Right lobe of liver (tissue), 6 donors: ENCODE data around the gene AGR2. TPM values are rescaled to one million over a fixed set of nuclear protein-coding genes. Genes with fewer than 3 reads are reported as not detected.

Source experiments
- ATAC-seq, 4 donors: fragments of 200-7000 bp; cut with Tn5 transposase; one replicate each; pipeline ENCODE4 v1.9.1; 2020; ENCODE audit warnings: mild to moderate bottlenecking in 4 of 4, moderate library complexity in 4 of 4
- DNase-seq, 3 donors: peaks; one replicate each; pipeline ENCODE4 v3.0.0-alpha.2; 2020
- H3K27ac ChIP-seq, 3 donors: fragments of 200-600 bp; one replicate each; pipeline ENCODE4 v1.8.0; 2022
- H3K27me3 ChIP-seq, 2 donors: fragments of 200-600 bp; one replicate each; pipeline ENCODE4 v1.8.0; 2022
- H3K36me3 ChIP-seq, 4 donors: fragments of 200-600 bp; sonication (generic) in 1 of 4; one replicate each; pipeline versions ENCODE4 v1.5.1 to v1.8.0; 2017 to 2022; ENCODE audit warnings: control low read depth in 1 of 4
- H3K4me1 ChIP-seq, 4 donors: fragments of 200-600 bp; sonication (generic) in 1 of 4; one replicate each; pipeline versions ENCODE4 v1.5.1 to v1.8.0; 2017 to 2022; ENCODE audit warnings: control low read depth in 1 of 4
- H3K4me3 ChIP-seq, 3 donors: fragments of 200-600 bp; one replicate each; pipeline ENCODE4 v1.8.0; 2022
- H3K9me3 ChIP-seq, 4 donors: fragments of 200-600 bp; sonication (generic) in 1 of 4; one replicate each; pipeline versions ENCODE4 v1.5.1 to v1.8.0; 2017 to 2022; ENCODE audit warnings: control low read depth in 1 of 4
- CTCF ChIP-seq, 4 donors: fragments of 200-600 bp in 3 of 4; fragments of 450-650 bp in 1 of 4; IDR thresholded peaks; one replicate each; pipeline versions ENCODE4 v1.5.1 to v1.8.0; 2016 to 2022; ENCODE audit warnings: antibody characterized with exemption in 4 of 4, mild to moderate bottlenecking in 2 of 4
- POLR2A ChIP-seq: fragments of 450-650 bp; IDR thresholded peaks from one replicate; pipeline ENCODE4 v1.6.1; 2017; ENCODE audit warnings: antibody characterized with exemption, mild to moderate bottlenecking
- WGBS: methylation state at CpG from one replicate; pipeline ENCODE4 v1.1.6; 2018; ENCODE audit warnings: low coverage, low lambda C conversion rate; ENCODE audit not compliant: insufficient coverage; ENCODE audit errors: missing lambda C conversion rate; 5-methylcytosine and 5-hydroxymethylcytosine counted together
- intact Hi-C, 2 donors: fragments of 100-400 bp; cut with DNase I; formaldehyde crosslinking; loops; one replicate each; pipeline versions ENCODE4 v1.11.2 to v1.14.1; 2022
- total RNA-seq, 6 experiments: library from RNA; depleted of rRNA in 2 of 6; stranded (reverse); fragments of >200 nt in 2 of 6; fragmentation: NEBNext Ultra II Directional in 3 of 6; extraction: Animal tissue kit (Norgen Biotek cat#: 25700) in 3 of 6; gene quantifications; one replicate each; pipeline versions ENCODE4 v1.1.0 to v1.2.4, GENCODE V29; 2016 to 2023
- donor health status: DM: no; HTN: yes; CAD: no.
- donor health status: DM: no; HTN: no; CAD: no.
- donor health status: DM: no; HTN: no; CAD: no.
- donor health status: DM: no; HTN: yes; CAD: no.
- donor health status: DM: no; HTN: yes; CAD: no.

The AGR2 gene
- total RNA-seq, 6 experiments from 2014 or later, result 0.15 to 0.43 (median 0.33) TPM; not detected in 2

- no peak for ATAC-seq
- intact Hi-C loops, result no loop called here
These were observed 44.7 kb upstream of the AGR2 start for GRCh38 chr7:16849296-16850148.

GRCh38 chr7:16847381-16847860, 42.6 kb upstream of the AGR2 start:
- DNase-seq (no peak), ATAC-seq (peak in 1 of 4 donors; percentile 40)
- TF ChIP-seq POLR2A (no peak), CTCF (IDR thresholded peaks at IDR 0.05) (no peak)
- H3K4me1 ChIP-seq, result no peaks in the 10 kb centered on the region
- H3K27me3 ChIP-seq, result no peaks in the 10 kb centered on the region
- no peak overlapping the region for H3K4me3 ChIP-seq
- no peaks in the 10 kb centered on the region for H3K9me3 ChIP-seq
- no peaks in the 10 kb centered on the region for H3K36me3 ChIP-seq
- 51% methylated on average over 6 of the region's 6 CpGs for WGBS
- H3K27ac ChIP-seq, result no peak overlapping the region
- intact Hi-C loops, result no loop called here

More at GRCh38 chr7:16849296-16850148, 44.7 kb upstream of the AGR2 start:
- TF ChIP-seq POLR2A (no peak), CTCF (IDR thresholded peaks at IDR 0.05) (no peak)
- no peaks in the 10 kb centered on the region for H3K36me3 ChIP-seq
- H3K27me3 ChIP-seq, result no peaks in the 10 kb centered on the region
- WGBS, result 87% methylated on average over 12 of the region's 12 CpGs
- DNase-seq, result no peak
- H3K4me3 ChIP-seq, result no peak overlapping the region
- H3K4me1 ChIP-seq, result no peaks in the 10 kb centered on the region
- H3K9me3 ChIP-seq, result no peaks in the 10 kb centered on the region
- no peak overlapping the region for H3K27ac ChIP-seq

GRCh38 chr7:16846601-16847165, 41.9 kb upstream of the AGR2 start:
- no peak overlapping the region for H3K27ac ChIP-seq
- no peak for TF ChIP-seq CTCF (IDR thresholded peaks at IDR 0.05)
- TF ChIP-seq POLR2A, result no peak
- H3K36me3 ChIP-seq, result no peaks in the 10 kb centered on the region
- DNase-seq (no peak), ATAC-seq (no peak)
- intact Hi-C loops, result no loop called here
- no peaks in the 10 kb centered on the region for H3K27me3 ChIP-seq
- WGBS, result 68% methylated on average over 2 of the region's 2 CpGs
- H3K4me1 ChIP-seq, result no peaks in the 10 kb centered on the region
- no peaks in the 10 kb centered on the region for H3K9me3 ChIP-seq
- H3K4me3 ChIP-seq, result no peak overlapping the region

- no peaks in the 10 kb centered on the region for H3K36me3 ChIP-seq
- intact Hi-C loops, result no loop called here
- H3K27me3 ChIP-seq, result no peaks in the 10 kb centered on the region
- TF ChIP-seq POLR2A (no peak), CTCF (IDR thresholded peaks at IDR 0.05) (no peak)
- no peak for DNase-seq
- no peaks in the 10 kb centered on the region for H3K4me1 ChIP-seq
- H3K4me3 ChIP-seq, result no peak overlapping the region
- no peak overlapping the region for H3K27ac ChIP-seq
- no peaks in the 10 kb centered on the region for H3K9me3 ChIP-seq
- ATAC-seq, result no peak
These were observed 40.9 kb upstream of the AGR2 start for GRCh38 chr7:16845746-16846145.
